Panc1 (cell line): Measurements from ENCODE around the gene ZNF622. TPM values are rescaled to one million over a fixed set of nuclear protein-coding genes. Genes with fewer than 3 reads are reported as not detected.

Experiments
- ATAC-seq: fragments of 200-7000 bp; cut with Tn5 transposase; 2 replicates; pipeline ENCODE4 v1.9.1; 2020; ENCODE audit warnings: mild to moderate bottlenecking, moderate library complexity
- BruUV-seq: library from RNA; stranded (reverse); fragments of 400-500 nt; replicated peaks from 2 replicates; lab custom pipeline; 2021; lab: Mats Ljungman, UMichigan
- CTCF ChIA-PET: fragments of 300-600 bp; sonication (Branson Sonifier 250); formaldehyde crosslinking; loops from one replicate; lab custom pipeline; 2022; ENCODE audit warnings: antibody characterized with exemption; lab: Charles Lee
- POLR2A ChIA-PET: fragments of 300-600 bp; sonication (Branson Sonifier 250); formaldehyde crosslinking; loops from one replicate; lab custom pipeline; 2022; ENCODE audit warnings: antibody characterized with exemption; lab: Charles Lee
- DNase-seq: peaks from one replicate; pipeline ENCODE4 v3.0.0-alpha.2; 2010; ENCODE audit warnings: low read depth, low spot score
- H3K27ac ChIP-seq: 2 replicates; pipeline ENCODE4 v1.5.1; 2011; ENCODE audit warnings: mild to moderate bottlenecking, low read length, inconsistent platforms
- H3K27me3 ChIP-seq: fragments of 200-500 bp; sonication (Bioruptor generic); 2 replicates; pipeline ENCODE4 v1.6.0; 2014; ENCODE audit warnings: low read length, inconsistent platforms; ENCODE audit not compliant: control insufficient read depth, insufficient read depth
- H3K36me3 ChIP-seq: fragments of 200-500 bp; sonication (Bioruptor generic); 2 replicates; pipeline ENCODE4 v1.5.1; 2014; ENCODE audit warnings: inconsistent platforms, mild to moderate bottlenecking, low read length, moderate library complexity; ENCODE audit not compliant: control insufficient read depth, insufficient read depth
- H3K4me1 ChIP-seq: 2 replicates; pipeline ENCODE4 v1.5.1; 2011; ENCODE audit warnings: inconsistent platforms, mild to moderate bottlenecking, low read length, moderate library complexity; ENCODE audit not compliant: control insufficient read depth, insufficient read depth
- H3K4me3 ChIP-seq, 2 experiments: 2 replicates each; pipeline ENCODE4 v1.5.1; 2011 to 2012; ENCODE audit warnings: low read depth in 2 of 2, low read length in 2 of 2, mild to moderate bottlenecking in 2 of 2, inconsistent platforms in 1 of 2, moderate library complexity in 1 of 2
- H3K9me3 ChIP-seq: fragments of 200-500 bp; sonication (Bioruptor generic); 2 replicates; pipeline ENCODE4 v1.5.1; 2014; ENCODE audit warnings: low read depth, mild to moderate bottlenecking, inconsistent platforms, low read length, moderate library complexity; ENCODE audit not compliant: control insufficient read depth, insufficient read depth
- CTCF ChIP-seq: fragments of 450-650 bp; IDR thresholded peaks from 2 replicates; pipeline ENCODE4 v1.5.1; 2017; ENCODE audit warnings: mild to moderate bottlenecking
- POLR2AphosphoS5 ChIP-seq: IDR thresholded peaks from 2 replicates; pipeline ENCODE4 v1.6.1; 2012; ENCODE audit warnings: mild to moderate bottlenecking, low read depth, low read length, moderate library complexity
- REST ChIP-seq, 2 experiments: IDR thresholded peaks; 2 replicates each; pipeline ENCODE4 v1.6.1; 2011 to 2012; ENCODE audit warnings: low read depth in 2 of 2, control low read depth in 1 of 2, low read length in 1 of 2, mild to moderate bottlenecking in 1 of 2, moderate library complexity in 1 of 2; ENCODE audit not compliant: insufficient read depth in 1 of 2
- SIN3A ChIP-seq: IDR thresholded peaks from 2 replicates; pipeline ENCODE4 v1.6.1; 2012; ENCODE audit warnings: low read depth, mild to moderate bottlenecking, low read length, moderate library complexity, borderline replicate concordance; ENCODE audit not compliant: insufficient read depth
- TCF7L2 ChIP-seq: IDR thresholded peaks from 2 replicates; pipeline ENCODE4 v1.6.1; 2011; ENCODE audit warnings: mild to moderate bottlenecking, low read depth, low read length, inconsistent platforms
- in situ Hi-C: cut with HindIII; loops from 2 replicates; pipeline ENCODE4 v1.10.0; 2016; ENCODE audit warnings: low sequenced_read_pairs, low pct_unique_long_range_greater_than_20kb
- intact Hi-C: fragments of 100-400 bp; cut with micrococcal nuclease; formaldehyde crosslinking; loops from one replicate; pipeline ENCODE4 v1.10.0; 2022; ENCODE audit not compliant: unreplicated experiment
- total RNA-seq: library from RNA; stranded (reverse); gene quantifications from one replicate; pipeline ENCODE4 v1.2.1, GENCODE V29; 2021; ENCODE audit not compliant: unreplicated experiment

Gene ZNF622
- total RNA-seq, 1 experiment from 2014 or later = 29.3 TPM

DNA sequence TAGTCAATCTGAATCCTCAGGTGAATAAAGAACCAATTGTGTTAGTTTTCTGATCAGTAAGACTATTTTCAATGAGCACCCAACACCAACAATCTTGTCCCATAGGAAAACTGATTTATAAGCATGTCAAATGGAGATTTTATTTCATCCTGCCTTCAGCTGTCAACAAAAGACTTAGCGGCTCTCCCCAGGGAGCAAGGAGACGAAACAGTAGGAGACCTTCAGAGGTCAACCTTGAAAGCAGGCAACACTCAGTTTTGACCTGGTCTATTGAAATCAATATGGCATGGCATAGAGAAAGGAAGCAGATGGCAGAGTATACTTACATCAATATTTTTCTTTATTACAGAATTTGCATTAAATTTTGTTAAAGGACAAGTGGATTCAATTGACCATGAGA is 34.1 kb downstream of the ZNF622 start:
- intact Hi-C loops (no loop called here), in situ Hi-C loops (no loop called here)
- H3K4me1 ChIP-seq = no peaks in the 10 kb centered on the region
- peaks cover 20% of the 10 kb centered on the region for H3K27me3 ChIP-seq
- ATAC-seq (no peak), DNase-seq (no peak)
- CTCF ChIA-PET = no interaction called here
- H3K4me3 ChIP-seq = no peak overlapping the region
- no peaks in the 10 kb centered on the region for H3K36me3 ChIP-seq
- no peak overlapping the region for H3K27ac ChIP-seq
- TF ChIP-seq POLR2AphosphoS5 (no peak), SIN3A (no peak), TCF7L2 (no peak), CTCF (no peak), REST (IDR thresholded peaks at IDR 0.05; ENCODE audit: insufficient read depth in 1 of 2, low read depth in 2 of 2, low read length in 1 of 2) (no peak)
- POLR2A ChIA-PET = no interaction called here
- no TSS peak for BruUV-seq
- H3K9me3 ChIP-seq = no peaks in the 10 kb centered on the region

GRCh38 chr5:16430349-16431089 is 35.1 kb downstream of the ZNF622 start:
- BruUV-seq = no TSS peak
- no peak overlapping the region for H3K4me3 ChIP-seq
- in situ Hi-C loops (no loop called here), intact Hi-C loops (no loop called here)
- peaks cover 20% of the 10 kb centered on the region for H3K27me3 ChIP-seq
- H3K4me1 ChIP-seq = no peaks in the 10 kb centered on the region
- H3K27ac ChIP-seq = no peak overlapping the region
- H3K36me3 ChIP-seq = no peaks in the 10 kb centered on the region
- ChIA-PET POLR2A (no interaction called here), CTCF (no interaction called here)
- H3K9me3 ChIP-seq = no peaks in the 10 kb centered on the region
- no peak for TF ChIP-seq CTCF
- TF ChIP-seq TCF7L2 = no peak
- DNase-seq (no peak), ATAC-seq (no peak)
